Central memory CD8-positive, alpha-beta T cell (primary cell): ENCODE data around the gene WIPI1.

ENCODE experiments used
- ATAC-seq: fragments of 150-1000 bp; cut with Tn5 transposase; replicated peaks from 2 replicates; pipeline ENCODE4 v1.10.0; 2022; ENCODE audit warnings: mild to moderate bottlenecking, moderate FRiP score, moderate number of reproducible peaks; ENCODE audit not compliant: poor library complexity, severe bottlenecking; ENCODE audit errors: extremely low read depth
- DNase-seq, 2 donors: peaks; one replicate each; pipeline ENCODE4 v3.0.0; 2021; ENCODE audit warnings: low spot score in 2 of 2
- H3K27ac Mint-ChIP-seq: one replicate; pipeline ENCODE4 v1.8.0; 2022; ENCODE audit warnings: low read depth, mild to moderate bottlenecking, moderate library complexity, mixed read lengths
- H3K27me3 Mint-ChIP-seq: one replicate; pipeline ENCODE4 v1.8.0; 2022; ENCODE audit warnings: mixed read lengths
- H3K36me3 Mint-ChIP-seq: one replicate; pipeline ENCODE4 v1.8.0; 2022; ENCODE audit warnings: mild to moderate bottlenecking, moderate library complexity, mixed read lengths; ENCODE audit not compliant: insufficient read depth
- H3K4me1 Mint-ChIP-seq: one replicate; pipeline ENCODE4 v1.8.0; 2022; ENCODE audit warnings: mixed read lengths
- H3K4me3 Mint-ChIP-seq: one replicate; pipeline ENCODE4 v1.8.0; 2022; ENCODE audit warnings: mild to moderate bottlenecking, moderate library complexity, mixed read lengths
- H3K9me3 Mint-ChIP-seq: one replicate; pipeline ENCODE4 v1.8.0; 2022; ENCODE audit warnings: mixed read lengths

WIPI1 gene

GRCh38 chr17:68431661-68432071 is 25.6 kb downstream of the WIPI1 start:
- peaks cover 25% of the 10 kb centered on the region for H3K4me1 Mint-ChIP-seq
- no peaks in the 10 kb centered on the region for H3K9me3 Mint-ChIP-seq
- H3K27me3 Mint-ChIP-seq: no peaks in the 10 kb centered on the region
- no peak overlapping the region for H3K27ac Mint-ChIP-seq
- H3K36me3 Mint-ChIP-seq: peaks cover 32% of the 10 kb centered on the region
- no peak overlapping the region for H3K4me3 Mint-ChIP-seq
- DNase-seq: peak in 1 of 2 donors; percentile 24
- peak; percentile 50 for ATAC-seq

- H3K9me3 Mint-ChIP-seq: no peaks in the 10 kb centered on the region
- DNase-seq (no peak), ATAC-seq (no peak)
- H3K27ac Mint-ChIP-seq: no peak overlapping the region
- H3K36me3 Mint-ChIP-seq: peaks cover 29% of the 10 kb centered on the region
- H3K4me3 Mint-ChIP-seq: no peak overlapping the region
- no peaks in the 10 kb centered on the region for H3K27me3 Mint-ChIP-seq
- H3K4me1 Mint-ChIP-seq: peaks cover 19% of the 10 kb centered on the region
Measured at GRCh38 chr17:68431045-68431608, 26.2 kb downstream of the WIPI1 start.

GRCh38 chr17:68429881-68430280 is 27.4 kb downstream of the WIPI1 start:
- no peaks in the 10 kb centered on the region for H3K9me3 Mint-ChIP-seq
- no peak overlapping the region for H3K27ac Mint-ChIP-seq
- H3K4me1 Mint-ChIP-seq: peaks cover 13% of the 10 kb centered on the region
- DNase-seq (no peak), ATAC-seq (no peak)
- peaks cover 29% of the 10 kb centered on the region for H3K36me3 Mint-ChIP-seq
- H3K27me3 Mint-ChIP-seq: no peaks in the 10 kb centered on the region
- H3K4me3 Mint-ChIP-seq: no peak overlapping the region

GRCh38 chr17:68428498-68429172 is 28.7 kb downstream of the WIPI1 start:
- Mint-ChIP-seq H3K4me1 (peaks cover 13% of the 10 kb centered on the region), H3K36me3 (peaks cover 27% of the 10 kb centered on the region), H3K27ac (no peak overlapping the region), H3K4me3 (no peak overlapping the region), H3K27me3 (no peaks in the 10 kb centered on the region), H3K9me3 (no peaks in the 10 kb centered on the region)
- no peak for ATAC-seq
- DNase-seq: no peak

GRCh38 chr17:68427575-68427974 is 29.7 kb downstream of the WIPI1 start:
- peaks cover 13% of the 10 kb centered on the region for H3K4me1 Mint-ChIP-seq
- no peak overlapping the region for H3K4me3 Mint-ChIP-seq
- no peaks in the 10 kb centered on the region for H3K27me3 Mint-ChIP-seq
- H3K36me3 Mint-ChIP-seq: peaks cover 21% of the 10 kb centered on the region
- no peak for ATAC-seq
- no peaks in the 10 kb centered on the region for H3K9me3 Mint-ChIP-seq
- no peak overlapping the region for H3K27ac Mint-ChIP-seq
- DNase-seq: no peak

- H3K36me3 Mint-ChIP-seq: peaks cover 15% of the 10 kb centered on the region
- no peaks in the 10 kb centered on the region for H3K9me3 Mint-ChIP-seq
- H3K4me3 Mint-ChIP-seq: no peak overlapping the region
- peaks cover under 1% of the 10 kb centered on the region for H3K4me1 Mint-ChIP-seq
- no peaks in the 10 kb centered on the region for H3K27me3 Mint-ChIP-seq
- DNase-seq (no peak), ATAC-seq (no peak)
- H3K27ac Mint-ChIP-seq: no peak overlapping the region
Measured at GRCh38 chr17:68425979-68426378, 31.3 kb downstream of the WIPI1 start.

GRCh38 chr17:68424861-68425260 is 32.4 kb downstream of the WIPI1 start:
- no peak for DNase-seq
- no peak overlapping the region for H3K4me3 Mint-ChIP-seq
- H3K27me3 Mint-ChIP-seq: no peaks in the 10 kb centered on the region
- H3K27ac Mint-ChIP-seq: no peak overlapping the region
- ATAC-seq: no peak
- no peaks in the 10 kb centered on the region for H3K4me1 Mint-ChIP-seq
- H3K36me3 Mint-ChIP-seq: peaks cover 18% of the 10 kb centered on the region
- no peaks in the 10 kb centered on the region for H3K9me3 Mint-ChIP-seq

GRCh38 chr17:68424203-68424602 is 33.1 kb downstream of the WIPI1 start:
- Mint-ChIP-seq H3K27ac (no peak overlapping the region), H3K9me3 (no peaks in the 10 kb centered on the region), H3K4me1 (no peaks in the 10 kb centered on the region), H3K4me3 (no peak overlapping the region), H3K36me3 (peaks cover 20% of the 10 kb centered on the region), H3K27me3 (no peaks in the 10 kb centered on the region)
- no peak for ATAC-seq
- DNase-seq: no peak

GRCh38 chr17:68423251-68423650 is 34.0 kb downstream of the WIPI1 start:
- H3K4me3 Mint-ChIP-seq: no peak overlapping the region

GRCh38 chr17:68422821-68423220 is 34.5 kb downstream of the WIPI1 start:
- H3K4me3 Mint-ChIP-seq: no peak overlapping the region
- no peak overlapping the region for H3K27ac Mint-ChIP-seq
- no peak for ATAC-seq
- no peaks in the 10 kb centered on the region for H3K27me3 Mint-ChIP-seq
- peaks cover 11% of the 10 kb centered on the region for H3K36me3 Mint-ChIP-seq
- no peaks in the 10 kb centered on the region for H3K9me3 Mint-ChIP-seq
- no peaks in the 10 kb centered on the region for H3K4me1 Mint-ChIP-seq
- no peak for DNase-seq

More at GRCh38 chr17:68423251-68423650, 34.0 kb downstream of the WIPI1 start:
- H3K9me3 Mint-ChIP-seq: no peaks in the 10 kb centered on the region
- no peak overlapping the region for H3K27ac Mint-ChIP-seq
- no peaks in the 10 kb centered on the region for H3K27me3 Mint-ChIP-seq
- no peaks in the 10 kb centered on the region for H3K4me1 Mint-ChIP-seq
- no peak for ATAC-seq
- peaks cover 12% of the 10 kb centered on the region for H3K36me3 Mint-ChIP-seq
- DNase-seq: no peak

- ATAC-seq (no peak), DNase-seq (no peak)
- Mint-ChIP-seq H3K9me3 (no peaks in the 10 kb centered on the region), H3K36me3 (peaks cover 10% of the 10 kb centered on the region), H3K4me1 (no peaks in the 10 kb centered on the region), H3K27me3 (no peaks in the 10 kb centered on the region), H3K27ac (no peak overlapping the region), H3K4me3 (no peak overlapping the region)
Measured at GRCh38 chr17:68421486-68421885, 35.8 kb downstream of the WIPI1 start.

GRCh38 chr17:68420065-68420464 is 37.2 kb downstream of the WIPI1 start:
- DNase-seq (no peak), ATAC-seq (no peak)
- Mint-ChIP-seq H3K27me3 (no peaks in the 10 kb centered on the region), H3K4me3 (no peak overlapping the region), H3K9me3 (no peaks in the 10 kb centered on the region), H3K36me3 (peaks cover 9% of the 10 kb centered on the region), H3K27ac (no peak overlapping the region), H3K4me1 (peaks cover 2% of the 10 kb centered on the region)

GRCh38 chr17:68418876-68419275 is 38.4 kb downstream of the WIPI1 start:
- H3K4me3 Mint-ChIP-seq: no peak overlapping the region
- ATAC-seq (no peak), DNase-seq (no peak)
- no peaks in the 10 kb centered on the region for H3K9me3 Mint-ChIP-seq
- H3K27ac Mint-ChIP-seq: no peak overlapping the region
- H3K36me3 Mint-ChIP-seq: peaks cover 11% of the 10 kb centered on the region
- H3K4me1 Mint-ChIP-seq: peaks cover 13% of the 10 kb centered on the region
- no peaks in the 10 kb centered on the region for H3K27me3 Mint-ChIP-seq
